Stimulated activated naive CD8-positive, alpha-beta T cell treated with anti-CD3 and anti-CD28 coated beads, Interleukin-15, Interleukin-2, amounts not matched to agents 100 U/mL and 50 U/mL, for 24 hours (primary cell): ENCODE data around the gene CACNA2D3.
A peak's percentile ranks its signal among the peaks of the same experiment; 100 is the strongest.
"Not testable (repeated sequence)": the region's sequence is repeated elsewhere in the genome, so short reads cannot be mapped to it uniquely, and the experiment has no call there.

Source experiments
- ATAC-seq: fragments of 150-1000 bp; cut with Tn5 transposase; one replicate; pipeline ENCODE4 v1.10.0; 2021
- DNase-seq: peaks from one replicate; pipeline ENCODE4 v3.0.0; 2021

CACNA2D3 gene

GRCh38 chr3:54122324-54123002, at the start of gene CACNA2D3:
TSS of gene CACNA2D3 (plus strand) at chr3:54122552.
- no peak for ATAC-seq
- DNase-seq: no peak

DNA sequence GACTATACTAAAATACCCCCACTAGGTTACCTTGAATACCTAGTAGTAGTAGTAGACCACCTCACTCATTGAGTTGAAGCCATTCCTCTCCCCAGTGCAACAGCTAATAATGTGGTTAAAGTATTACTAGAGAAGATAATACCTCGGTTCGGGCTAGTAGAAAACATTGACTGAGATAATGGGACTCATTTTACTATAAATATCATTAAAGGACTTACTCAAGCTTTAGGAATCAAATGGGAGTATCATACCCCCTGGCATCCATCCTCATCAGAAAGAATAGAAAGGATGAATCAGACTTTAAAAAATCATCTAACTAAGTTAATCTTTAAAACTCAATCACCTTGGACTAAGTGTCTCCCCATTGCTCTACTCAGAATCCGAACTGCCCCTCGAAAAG, 49.0 kb upstream of the CACNA2D3 start:
- DNase-seq: no peak
- ATAC-seq: no peak

- ATAC-seq: no peak
- DNase-seq: no peak
Measured at GRCh38 chr3:54079314-54079713, 43.0 kb upstream of the CACNA2D3 start.

DNA sequence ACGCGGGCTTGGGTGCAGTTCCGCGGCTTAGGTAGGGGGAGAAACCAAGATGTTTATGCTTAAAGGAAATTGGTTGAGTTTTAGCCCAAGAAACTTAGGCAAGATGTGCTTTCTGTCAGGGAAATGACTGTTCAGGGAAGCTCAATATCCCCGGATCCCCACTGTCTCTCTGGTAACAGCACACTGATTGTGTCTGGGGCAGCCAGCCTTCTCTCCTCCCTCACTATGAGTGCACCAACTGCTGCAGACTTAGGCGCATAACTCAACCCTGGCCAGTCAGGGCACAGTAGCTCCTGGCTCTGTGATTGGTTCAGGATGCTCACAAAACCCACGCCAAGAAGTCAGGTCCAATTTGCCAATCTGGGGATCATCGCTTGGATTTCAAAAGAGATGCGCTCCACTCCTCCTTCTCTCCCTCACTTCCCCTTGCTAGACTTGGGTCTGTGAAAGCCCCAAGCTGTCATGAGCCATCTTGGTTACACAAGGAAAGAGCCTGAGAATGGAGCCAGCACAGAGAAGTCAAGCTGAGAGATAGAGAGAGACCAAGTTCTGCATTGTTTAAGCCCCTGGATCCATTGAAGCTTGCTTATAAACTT, 42.5 kb upstream of the CACNA2D3 start:
- ATAC-seq (no peak), DNase-seq (no peak)

GRCh38 chr3:54083921-54084320, 38.4 kb upstream of the CACNA2D3 start:
- DNase-seq (no peak), ATAC-seq (no peak)

DNA sequence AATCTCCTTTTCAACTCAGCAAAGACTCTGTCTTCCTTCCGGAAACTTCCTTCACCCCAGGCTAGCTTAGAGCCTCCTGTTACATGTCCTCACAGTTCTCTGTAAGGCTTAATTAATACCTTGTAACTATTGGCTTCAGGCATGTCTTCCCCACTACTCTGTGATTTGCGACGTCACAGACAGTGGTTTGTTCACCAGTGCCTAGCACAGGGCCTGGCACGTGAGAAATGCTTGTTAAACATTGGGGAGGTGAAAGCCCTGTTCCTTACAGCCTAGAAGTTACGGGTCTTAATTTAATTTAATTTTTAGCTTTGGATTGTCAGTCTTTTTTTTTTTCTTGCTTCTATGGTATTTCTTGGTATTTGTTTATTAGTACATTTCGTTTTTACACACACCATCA, 36.4 kb upstream of the CACNA2D3 start:
- no peak for DNase-seq
- ATAC-seq: no peak

DNA sequence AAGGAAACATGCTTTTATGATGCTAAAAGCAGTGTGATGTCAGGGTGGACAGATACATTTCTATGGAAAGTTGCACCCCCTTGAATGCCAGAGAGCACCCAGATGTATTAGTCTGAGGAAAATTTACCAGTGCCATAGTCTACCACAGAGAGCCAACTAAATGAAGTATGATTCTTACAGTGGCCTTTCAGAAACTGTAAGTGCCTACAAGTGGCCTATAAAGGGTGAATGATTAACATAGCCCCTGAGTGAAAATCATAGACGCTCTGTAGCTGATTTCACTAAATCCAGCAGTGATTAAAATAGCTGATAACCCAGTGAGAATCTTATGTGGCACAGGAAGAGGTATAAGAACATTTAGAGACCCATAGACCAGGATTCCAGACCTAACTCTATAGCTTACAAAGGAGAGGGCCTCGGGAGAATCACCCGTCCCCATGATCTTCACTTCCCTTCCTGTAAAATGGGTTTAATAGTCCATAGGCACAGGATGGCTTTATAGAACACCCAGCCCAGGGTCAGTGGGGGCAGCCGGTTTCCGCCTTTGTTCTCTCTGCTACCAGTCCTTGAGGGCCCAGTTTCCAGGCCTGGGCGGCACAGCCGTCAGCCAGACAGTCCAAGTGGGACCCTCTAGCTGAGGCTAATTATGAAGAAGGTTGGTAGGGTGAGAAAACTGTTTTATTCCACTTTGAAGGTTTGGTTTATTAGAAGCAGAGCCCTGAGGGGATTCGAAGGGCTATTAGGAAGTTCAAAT, 35.5 kb upstream of the CACNA2D3 start:
- DNase-seq: no peak
- ATAC-seq: no peak

DNA sequence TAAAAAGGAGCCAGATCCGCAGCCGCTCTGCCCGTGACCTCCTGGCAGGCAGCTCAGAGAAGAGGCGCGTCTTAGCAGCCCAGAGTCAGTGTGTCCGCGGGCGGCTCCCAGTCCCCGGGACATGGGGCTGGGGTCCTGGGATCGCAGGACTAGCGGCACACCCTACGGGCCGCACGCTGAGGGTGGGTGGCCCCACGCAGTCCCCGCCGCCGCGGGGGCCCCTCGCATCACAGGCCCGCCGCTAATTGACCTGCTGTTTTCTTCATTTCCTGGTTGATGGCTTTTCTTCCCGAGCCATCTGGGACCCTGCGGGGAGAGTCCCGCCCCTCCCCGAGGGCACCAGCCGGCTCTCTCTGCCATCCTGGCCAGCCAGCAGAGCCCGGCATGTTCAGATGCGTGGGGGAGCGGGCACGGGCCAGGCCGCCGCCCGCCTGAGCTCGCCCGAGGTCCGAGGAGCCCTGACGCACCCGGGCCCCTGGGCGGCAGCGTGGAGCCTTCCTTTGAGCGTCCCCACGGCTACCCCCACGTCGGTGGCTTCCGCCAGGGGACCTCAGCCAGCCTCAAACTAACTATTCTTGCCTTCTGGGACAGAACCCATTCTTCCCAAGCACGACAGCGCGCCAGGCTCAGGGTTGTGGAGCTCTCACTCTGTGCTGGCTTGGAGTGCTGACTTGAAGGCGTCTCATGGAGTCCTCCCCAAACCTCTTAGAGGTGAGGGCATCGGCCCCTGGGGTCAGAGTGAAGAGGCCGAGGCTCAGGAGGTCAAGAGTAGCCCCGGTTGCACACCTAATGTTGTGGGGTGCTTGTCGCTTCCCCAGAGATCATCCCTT, 34.6 kb upstream of the CACNA2D3 start:
- ATAC-seq (peak; percentile 23), DNase-seq (no peak)

DNA sequence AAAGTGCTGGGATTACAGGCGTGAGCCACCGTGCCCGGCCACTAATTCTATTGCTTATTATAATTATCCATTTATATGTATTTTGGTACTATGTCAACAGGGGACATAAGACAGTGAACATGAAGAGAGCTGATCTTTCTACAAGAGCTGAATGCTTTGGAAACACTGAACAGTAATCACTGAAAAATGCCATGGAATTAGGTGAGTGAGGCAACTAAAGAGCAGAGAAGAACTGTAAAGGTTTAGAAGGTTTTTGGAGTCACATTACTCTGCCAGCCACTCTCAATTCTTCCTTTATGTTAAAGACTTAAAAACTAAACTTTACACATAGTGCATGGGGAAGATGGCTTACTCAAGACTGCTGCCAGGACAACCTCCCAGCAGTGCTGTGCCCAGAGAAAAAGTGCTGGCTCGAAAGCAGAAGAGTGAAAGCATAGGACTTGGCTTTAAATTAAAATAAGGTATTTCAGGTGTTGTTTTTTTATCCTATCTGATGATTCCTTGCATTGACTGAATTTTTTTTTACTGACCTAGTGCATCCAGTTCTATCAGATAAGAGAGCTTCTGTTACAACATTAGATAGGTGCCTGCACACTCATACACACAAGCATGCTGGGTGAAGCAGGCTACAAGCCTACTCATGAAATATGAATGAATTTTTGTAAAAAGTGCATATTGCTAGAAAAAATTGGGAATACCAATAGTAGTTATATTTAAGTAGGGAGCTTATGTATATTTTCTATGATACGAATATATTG, 28.7 kb upstream of the CACNA2D3 start:
- ATAC-seq: no peak
- DNase-seq: no peak

DNA sequence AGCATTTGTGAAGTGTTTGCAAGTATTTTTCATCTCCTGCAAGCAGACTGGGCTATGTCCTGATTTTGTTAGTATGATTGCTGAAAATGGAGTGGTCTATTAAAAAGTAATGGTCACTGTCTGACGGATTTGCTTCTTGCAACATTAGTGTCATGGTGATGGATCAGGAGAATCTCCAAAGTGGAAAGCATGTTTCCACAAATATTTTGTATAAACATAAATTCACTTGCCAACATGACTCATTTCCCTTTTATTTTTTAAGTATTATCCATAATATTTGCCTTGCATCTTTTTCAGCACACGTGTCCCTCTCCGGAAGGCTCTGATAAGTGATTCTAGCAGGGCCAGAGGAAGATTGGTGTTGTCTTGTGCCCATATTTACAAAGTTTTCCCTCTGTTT, 27.4 kb upstream of the CACNA2D3 start:
- ATAC-seq (no peak), DNase-seq (no peak)

DNA sequence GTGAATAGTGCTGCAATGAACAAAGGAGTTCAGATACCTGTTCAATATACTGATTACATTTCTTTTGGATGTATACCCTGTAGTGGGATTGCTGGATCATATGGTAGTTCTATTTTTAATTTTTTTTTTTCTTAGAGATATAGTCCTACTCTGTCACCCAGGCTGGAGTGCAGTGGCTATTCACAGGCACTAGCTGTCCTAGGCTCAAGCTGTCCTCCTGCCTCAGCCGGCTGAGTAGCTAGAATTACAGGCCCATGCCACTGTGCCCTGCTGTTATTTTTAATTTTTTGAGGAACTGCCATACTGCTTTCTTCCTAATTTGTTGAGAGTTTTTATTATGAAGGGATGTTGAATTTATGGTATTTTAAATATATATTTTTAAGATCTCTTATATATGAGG, 23.0 kb upstream of the CACNA2D3 start:
- no peak for ATAC-seq

GRCh38 chr3:54104084-54104483, 18.3 kb upstream of the CACNA2D3 start:
- DNase-seq: no peak
- no peak for ATAC-seq

More for the DNA sequence above, 23.0 kb upstream of the CACNA2D3 start:
- no peak for DNase-seq

- DNase-seq, ATAC-seq: not testable (repeated sequence)
Measured at GRCh38 chr3:54116129-54116528, 6.2 kb upstream of the CACNA2D3 start.

GRCh38 chr3:54120657-54121413, 1.5 kb upstream of the CACNA2D3 start:
- no peak for ATAC-seq

GRCh38 chr3:54121414-54122323, 683 bp upstream of the CACNA2D3 start:
- DNase-seq: no peak
- no peak for ATAC-seq

More at GRCh38 chr3:54120657-54121413, 1.5 kb upstream of the CACNA2D3 start:
- DNase-seq: no peak

GRCh38 chr3:54123003-54123775, 837 bp downstream of the CACNA2D3 start:
- ATAC-seq: no peak

DNA sequence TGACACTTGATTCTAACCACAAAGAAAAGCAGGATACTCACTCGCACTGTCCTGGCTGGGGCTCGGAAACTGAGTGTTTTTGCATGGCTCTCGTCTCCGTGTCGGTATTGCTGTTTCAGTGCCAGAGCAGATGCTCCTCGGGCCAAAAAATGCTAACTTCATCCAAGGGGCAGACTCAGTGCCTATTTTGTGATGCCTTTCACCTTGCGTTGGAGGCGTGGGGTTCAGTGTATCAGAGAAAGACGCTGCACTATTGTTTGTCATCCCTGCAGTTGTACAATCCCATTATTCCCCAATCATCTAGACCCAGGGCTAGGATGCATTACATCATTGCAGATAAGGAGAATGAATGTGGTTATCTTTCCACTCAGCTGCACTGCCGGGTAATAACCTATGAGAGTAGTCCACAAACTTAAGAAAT, 1.4 kb downstream of the CACNA2D3 start:
- ATAC-seq (no peak), DNase-seq (no peak)

More at GRCh38 chr3:54123003-54123775, 837 bp downstream of the CACNA2D3 start:
- no peak for DNase-seq

GRCh38 chr3:54125300-54125699, 2.9 kb downstream of the CACNA2D3 start:
- ATAC-seq (no peak), DNase-seq (no peak)

DNA sequence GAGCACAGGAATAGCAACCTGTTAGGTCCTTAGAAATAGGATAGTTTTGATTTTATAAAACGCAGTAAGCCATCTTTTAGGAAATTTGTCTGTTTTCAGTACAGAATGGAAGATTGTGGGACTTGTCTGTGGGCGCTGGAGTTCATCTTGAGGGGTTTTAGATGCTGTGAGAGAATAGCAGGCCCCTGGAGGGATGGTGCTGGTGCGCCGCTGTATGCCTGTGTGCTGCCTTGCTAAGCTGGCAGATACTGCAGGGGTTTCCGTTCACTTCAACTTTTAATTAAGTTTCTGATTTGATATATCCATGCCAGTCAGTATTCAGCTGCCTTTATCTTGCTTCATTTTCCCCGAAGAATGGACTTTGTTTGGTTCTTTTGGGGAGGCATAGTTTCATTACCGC, 4.2 kb downstream of the CACNA2D3 start:
- no peak for ATAC-seq
- DNase-seq: no peak
